ENCODE measurements around the gene AMIGO1.

AMIGO1 gene

GRCh38 chr1:109501644-109502363 lies 7.7 kb downstream of the AMIGO1 start:
- TF ChIP-seq RAD21 (IDR thresholded peaks at IDR 0.05; ENCODE audit: low read depth) (no peak), EGR1 (IDR thresholded peaks at IDR 0.05) (no peak), CEBPB (IDR thresholded peaks at IDR 0.05) (no peak), MAX (IDR thresholded peaks at IDR 0.05) (no peak), TEAD4 (IDR thresholded peaks at IDR 0.05) (no peak), TCF12 (IDR thresholded peaks at IDR 0.05; ENCODE audit: low read depth) (no peak)

GRCh38 chr1:109500941-109501381 lies 8.6 kb downstream of the AMIGO1 start:
- TF ChIP-seq REST (IDR thresholded peaks at IDR 0.05; ENCODE audit: low read depth) (no peak), CREB1 (IDR thresholded peaks at IDR 0.05; ENCODE audit: low read depth) (no peak), EP300 (IDR thresholded peaks at IDR 0.05; ENCODE audit: borderline replicate concordance) (no peak), TEAD4 (IDR thresholded peaks at IDR 0.05) (no peak), TCF12 (IDR thresholded peaks at IDR 0.05; ENCODE audit: low read depth) (no peak), CEBPB (IDR thresholded peaks at IDR 0.05) (no peak), YY1 (IDR thresholded peaks at IDR 0.05; ENCODE audit: low read depth) (no peak), ZBTB7A (IDR thresholded peaks at IDR 0.05; ENCODE audit: low read depth) (no peak), TAF1 (IDR thresholded peaks at IDR 0.05; ENCODE audit: low read depth) (no peak), FOXM1 (IDR thresholded peaks at IDR 0.05; ENCODE audit: borderline replicate concordance, low read depth) (no peak), USF1 (IDR thresholded peaks at IDR 0.05) (no peak), MAX (IDR thresholded peaks at IDR 0.05) (no peak), RAD21 (IDR thresholded peaks at IDR 0.05; ENCODE audit: low read depth) (no peak), NFIC (IDR thresholded peaks at IDR 0.05) (no peak), EGR1 (IDR thresholded peaks at IDR 0.05) (no peak)

- peak; percentile 48 for TF ChIP-seq RAD21 (IDR thresholded peaks at IDR 0.05; ENCODE audit: low read depth)
- TF ChIP-seq NFIC (IDR thresholded peaks at IDR 0.05) = no peak
- no peak for TF ChIP-seq EGR1 (IDR thresholded peaks at IDR 0.05)
- TF ChIP-seq TAF1 (IDR thresholded peaks at IDR 0.05; ENCODE audit: low read depth) = no peak
These were observed 9.6 kb downstream of the AMIGO1 start for GRCh38 chr1:109499661-109500536.

- TF ChIP-seq TCF12 (IDR thresholded peaks at IDR 0.05; ENCODE audit: low read depth) (no peak), EGR1 (IDR thresholded peaks at IDR 0.05) (no peak), NFIC (IDR thresholded peaks at IDR 0.05) (no peak), USF1 (IDR thresholded peaks at IDR 0.05) (no peak)
These were observed 10.4 kb downstream of the AMIGO1 start for GRCh38 chr1:109499081-109499480.

GRCh38 chr1:109498161-109498801 lies 11.2 kb downstream of the AMIGO1 start:
- TF ChIP-seq CEBPB (IDR thresholded peaks at IDR 0.05) (no peak), RAD21 (IDR thresholded peaks at IDR 0.05; ENCODE audit: low read depth) (peak; percentile 48)

- no peak for TF ChIP-seq TAF1 (IDR thresholded peaks at IDR 0.05; ENCODE audit: low read depth)
- no peak for TF ChIP-seq EP300 (IDR thresholded peaks at IDR 0.05; ENCODE audit: borderline replicate concordance)
- no peak for TF ChIP-seq ZBTB7A (IDR thresholded peaks at IDR 0.05; ENCODE audit: low read depth)
- no peak for TF ChIP-seq TCF12 (IDR thresholded peaks at IDR 0.05; ENCODE audit: low read depth)
- TF ChIP-seq CREB1 (IDR thresholded peaks at IDR 0.05; ENCODE audit: low read depth) = no peak
- TF ChIP-seq YY1 (IDR thresholded peaks at IDR 0.05; ENCODE audit: low read depth) = no peak
- no peak for TF ChIP-seq EGR1 (IDR thresholded peaks at IDR 0.05)
- no peak for TF ChIP-seq REST (IDR thresholded peaks at IDR 0.05; ENCODE audit: low read depth)
- TF ChIP-seq CEBPB (IDR thresholded peaks at IDR 0.05) = no peak
- no peak for TF ChIP-seq MAX (IDR thresholded peaks at IDR 0.05)
- TF ChIP-seq NFIC (IDR thresholded peaks at IDR 0.05) = no peak
- no peak for TF ChIP-seq USF1 (IDR thresholded peaks at IDR 0.05)
- TF ChIP-seq RAD21 (IDR thresholded peaks at IDR 0.05; ENCODE audit: low read depth) = no peak
- no peak for TF ChIP-seq FOXM1 (IDR thresholded peaks at IDR 0.05; ENCODE audit: borderline replicate concordance, low read depth)
- no peak for TF ChIP-seq TEAD4 (IDR thresholded peaks at IDR 0.05)
These were observed 11.9 kb downstream of the AMIGO1 start for GRCh38 chr1:109497449-109498160.

Measured in Ishikawa (cell line).